ENCODE results near the gene PTEN. TPM values are rescaled to one million over a fixed set of nuclear protein-coding genes. Genes with fewer than 3 reads are reported as not detected.

Gene PTEN
- total RNA-seq, 2 experiments from 2014 or later, result 87.2 to 91.9 TPM

DNA sequence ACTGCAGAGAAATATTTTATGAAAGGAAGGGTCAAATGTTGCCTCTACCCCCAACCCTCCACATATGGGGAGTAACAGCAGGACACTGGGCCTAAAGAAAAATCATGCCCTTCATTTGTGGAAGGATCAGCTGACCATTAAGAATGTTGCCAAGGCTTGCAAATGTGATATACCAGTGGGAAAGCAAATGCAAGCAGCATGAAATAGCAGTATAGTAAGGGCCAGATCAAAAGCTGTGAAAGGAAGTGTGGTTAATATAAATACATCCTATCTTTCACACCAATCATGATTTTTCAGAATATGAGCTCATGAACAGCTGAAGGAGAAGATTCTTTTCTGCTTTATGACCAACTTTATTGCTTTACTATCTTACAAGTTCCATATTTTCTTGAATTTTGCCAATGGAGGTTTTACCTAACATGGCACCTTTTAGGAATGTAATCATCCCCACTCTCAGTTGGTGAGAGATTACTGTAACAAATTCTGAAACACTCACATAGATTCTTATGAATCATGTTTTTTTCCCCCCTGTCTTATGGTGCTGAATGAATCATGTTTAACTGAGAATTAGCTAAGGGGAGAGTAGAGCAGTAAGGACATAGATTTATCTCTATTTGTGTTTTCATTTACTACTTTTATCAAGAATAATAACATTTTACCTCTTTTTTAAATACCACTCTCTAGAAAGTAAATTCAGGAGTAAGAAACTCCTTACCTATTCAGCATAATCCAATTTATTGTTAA, 33.3 kb upstream of the PTEN start:
- CTCF ChIA-PET, result interaction anchor here (0.8 to 4.5 kb wide), 4 partner anchors 11 to 31 kb away, joined by 3 to 25 read pairs (median 3); partner anchors contain the start of gene ATAD1
- ATAC-seq (no peak), DNase-seq (no peak)
- H3K4me3 Mint-ChIP-seq, result no peak overlapping the region
- no peak overlapping the region for H3K27ac Mint-ChIP-seq
- peaks cover 16% of the 10 kb centered on the region for H3K4me1 Mint-ChIP-seq (ENCODE audit: low read depth)
- no peaks in the 10 kb centered on the region for H3K9me3 Mint-ChIP-seq (ENCODE audit: insufficient read depth)
- H3K36me3 Mint-ChIP-seq (ENCODE audit: low read depth), result no peaks in the 10 kb centered on the region
- H3K27me3 Mint-ChIP-seq (ENCODE audit: low read depth), result peaks cover 2% of the 10 kb centered on the region
- POLR2A ChIA-PET, result interaction anchor here (3.5 kb wide), 1 partner anchor 11 kb away, joined by 20 read pairs; the partner anchor contains the start of gene ATAD1

DNA sequence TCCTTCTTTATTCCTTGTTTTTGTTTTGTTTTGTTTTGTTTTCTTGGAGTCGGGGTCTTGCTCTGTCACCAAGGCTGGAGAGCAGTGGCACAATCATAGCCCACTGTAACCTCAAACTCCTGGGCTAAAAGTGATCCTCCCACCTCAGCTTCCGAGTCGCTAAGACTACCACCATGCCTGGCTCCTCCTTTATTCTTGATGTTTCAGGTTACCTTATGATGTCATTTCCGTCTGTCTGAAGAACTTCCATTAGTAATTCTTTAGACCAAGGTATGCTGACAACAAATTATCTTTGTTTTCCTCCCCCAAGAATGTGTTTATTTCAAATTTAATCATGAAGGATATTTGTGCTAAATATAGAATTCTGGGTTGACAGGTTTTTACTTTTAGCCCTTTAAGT, 27.3 kb upstream of the PTEN start:
- ChIA-PET POLR2A (interaction anchor here (1.2 kb wide), 1 partner anchor 18 kb away, joined by 3 read pairs; the partner anchor contains the start of gene ATAD1), CTCF (no interaction called here)
- H3K9me3 Mint-ChIP-seq (ENCODE audit: insufficient read depth), result no peaks in the 10 kb centered on the region
- H3K27me3 Mint-ChIP-seq (ENCODE audit: low read depth), result peaks cover 2% of the 10 kb centered on the region
- no peaks in the 10 kb centered on the region for H3K4me1 Mint-ChIP-seq (ENCODE audit: low read depth)
- ATAC-seq (no peak), DNase-seq (no peak)
- H3K4me3 Mint-ChIP-seq, result no peak overlapping the region
- H3K27ac Mint-ChIP-seq, result no peak overlapping the region
- H3K36me3 Mint-ChIP-seq (ENCODE audit: low read depth), result no peaks in the 10 kb centered on the region

DNA sequence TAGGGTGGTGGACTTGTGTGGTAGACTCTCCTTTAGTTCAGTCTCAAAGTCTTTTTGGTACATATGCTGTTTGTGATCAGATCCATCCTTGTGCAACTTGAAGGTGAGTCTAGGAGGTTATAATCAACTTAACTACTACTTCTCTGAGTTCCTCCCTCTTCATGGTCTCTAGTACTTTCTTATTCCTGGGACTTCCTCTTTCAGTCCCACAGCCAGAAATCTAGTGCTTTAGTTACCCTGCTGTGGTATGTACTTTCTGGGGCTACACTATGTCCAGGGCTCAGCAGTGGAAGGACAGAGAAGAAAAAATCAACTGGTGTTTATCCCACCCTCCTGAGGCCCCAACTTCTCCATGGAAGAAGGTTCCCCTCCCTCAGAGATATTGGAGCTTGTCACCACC, 26.0 kb upstream of the PTEN start:
- CTCF ChIA-PET, result interaction anchor here (1.3 to 2.0 kb wide), 2 partner anchors 9 to 19 kb away, joined by 5 to 10 read pairs; partner anchors contain the start of gene ATAD1
- H3K9me3 Mint-ChIP-seq (ENCODE audit: insufficient read depth), result no peaks in the 10 kb centered on the region
- no peak overlapping the region for H3K27ac Mint-ChIP-seq

DNA sequence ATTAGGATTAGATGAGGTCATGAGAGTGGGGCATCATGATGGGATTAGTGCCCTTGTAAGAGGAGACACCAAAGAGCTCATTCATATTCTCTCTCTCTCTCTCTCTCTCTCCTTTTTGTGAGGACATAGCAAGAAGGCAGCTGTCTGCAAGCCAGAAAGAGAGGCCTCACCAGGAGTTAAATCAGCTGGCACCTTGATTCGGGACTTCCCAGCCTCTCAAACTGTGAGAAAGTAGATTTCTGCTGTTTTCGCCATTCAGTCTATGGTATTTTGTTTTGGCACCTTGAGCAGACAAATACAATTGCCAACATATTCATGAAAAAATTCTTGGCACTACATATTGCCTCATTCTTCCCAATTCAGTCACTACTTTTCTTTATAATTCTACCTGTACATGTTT, 24.8 kb upstream of the PTEN start:
- H3K9me3 Mint-ChIP-seq (ENCODE audit: insufficient read depth), result no peaks in the 10 kb centered on the region
- H3K36me3 Mint-ChIP-seq (ENCODE audit: low read depth), result no peaks in the 10 kb centered on the region
- H3K27ac Mint-ChIP-seq, result no peak overlapping the region
- ChIA-PET CTCF (interaction anchor here (1.2 to 2.0 kb wide), 4 partner anchors 10 to 550 kb away, joined by 3 to 10 read pairs (median 4); partner anchors contain the start of gene ATAD1), POLR2A (no interaction called here)
- no peak for ATAC-seq
- peaks cover 9% of the 10 kb centered on the region for H3K4me1 Mint-ChIP-seq (ENCODE audit: low read depth)
- DNase-seq, result no peak
- H3K27me3 Mint-ChIP-seq (ENCODE audit: low read depth), result no peaks in the 10 kb centered on the region
- H3K4me3 Mint-ChIP-seq, result no peak overlapping the region

More for the DNA sequence above, 26.0 kb upstream of the PTEN start:
- H3K4me3 Mint-ChIP-seq, result no peak overlapping the region
- POLR2A ChIA-PET, result no interaction called here
- H3K36me3 Mint-ChIP-seq (ENCODE audit: low read depth), result no peaks in the 10 kb centered on the region
- DNase-seq (no peak), ATAC-seq (no peak)
- H3K4me1 Mint-ChIP-seq (ENCODE audit: low read depth), result peaks cover 3% of the 10 kb centered on the region
- H3K27me3 Mint-ChIP-seq (ENCODE audit: low read depth), result peaks cover 2% of the 10 kb centered on the region

DNA sequence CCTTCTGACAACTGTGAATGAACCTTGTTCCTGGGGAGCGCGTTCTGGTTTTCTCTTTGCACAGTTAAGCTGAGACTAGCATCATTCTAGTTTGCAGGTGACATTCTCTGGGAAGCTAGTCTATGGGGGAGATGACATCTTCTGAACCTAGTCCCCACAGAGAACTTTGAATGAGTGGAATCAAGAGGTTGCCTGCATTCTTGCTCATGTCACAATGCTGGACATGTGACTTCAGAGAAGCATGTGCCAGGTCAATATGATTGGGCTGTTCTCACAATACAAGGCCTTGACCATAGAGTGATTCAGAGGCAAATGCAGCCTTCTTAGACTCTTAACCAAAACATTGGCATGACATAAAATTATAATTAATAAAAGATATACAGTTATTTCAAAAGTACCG, 22.2 kb upstream of the PTEN start:
- H3K27ac Mint-ChIP-seq, result no peak overlapping the region
- H3K36me3 Mint-ChIP-seq (ENCODE audit: low read depth), result no peaks in the 10 kb centered on the region
- ChIA-PET POLR2A (interaction anchor here (1.0 kb wide), 1 partner anchor 21 kb away, joined by 6 read pairs; no protein-coding TSS in a partner anchor), CTCF (interaction anchor here (1.3 kb wide), 2 partner anchors 13 to 742 kb away, joined by 3 to 4 read pairs; partner anchors contain the start of gene RNLS)
- H3K4me3 Mint-ChIP-seq, result no peak overlapping the region
- ATAC-seq, result no peak
- H3K9me3 Mint-ChIP-seq (ENCODE audit: insufficient read depth), result no peaks in the 10 kb centered on the region
- H3K27me3 Mint-ChIP-seq (ENCODE audit: low read depth), result no peaks in the 10 kb centered on the region
- H3K4me1 Mint-ChIP-seq (ENCODE audit: low read depth), result peaks cover 14% of the 10 kb centered on the region
- DNase-seq, result no peak

DNA sequence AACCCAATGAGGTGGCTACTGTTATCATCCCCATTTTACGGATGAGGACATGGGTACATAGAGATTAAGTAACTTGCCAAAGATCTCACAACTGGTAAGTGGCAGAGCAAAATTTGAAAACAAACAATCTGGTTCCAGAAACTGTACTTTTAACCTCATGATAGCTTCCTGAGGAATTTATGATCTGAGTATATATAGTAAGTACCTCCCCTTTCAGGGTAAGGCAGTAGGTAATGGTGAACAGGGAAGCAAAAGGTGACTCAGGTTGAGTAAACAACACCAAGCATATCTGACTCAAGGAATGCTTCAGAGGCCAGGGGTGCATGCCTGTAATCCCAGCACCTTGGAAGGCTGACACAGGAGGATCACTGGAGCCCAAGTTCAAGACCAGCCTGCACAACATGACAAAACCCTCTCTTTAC, 21.2 kb upstream of the PTEN start:
- DNase-seq, result no peak
- no peaks in the 10 kb centered on the region for H3K36me3 Mint-ChIP-seq (ENCODE audit: low read depth)
- no peak for ATAC-seq
- peaks cover 14% of the 10 kb centered on the region for H3K4me1 Mint-ChIP-seq (ENCODE audit: low read depth)
- POLR2A ChIA-PET, result interaction anchor here (1.0 to 2.0 kb wide), 2 partner anchors 20 to 24 kb away, joined by 6 read pairs; partner anchors contain the start of gene ATAD1
- H3K27me3 Mint-ChIP-seq (ENCODE audit: low read depth), result no peaks in the 10 kb centered on the region
- no peak overlapping the region for H3K4me3 Mint-ChIP-seq
- CTCF ChIA-PET, result interaction anchor here (1.2 to 1.3 kb wide), 2 partner anchors 8 to 24 kb away, joined by 3 to 4 read pairs; partner anchors contain the start of gene ATAD1
- peak overlapping the region; percentile 43 for H3K27ac Mint-ChIP-seq
- H3K9me3 Mint-ChIP-seq (ENCODE audit: insufficient read depth), result no peaks in the 10 kb centered on the region

DNA sequence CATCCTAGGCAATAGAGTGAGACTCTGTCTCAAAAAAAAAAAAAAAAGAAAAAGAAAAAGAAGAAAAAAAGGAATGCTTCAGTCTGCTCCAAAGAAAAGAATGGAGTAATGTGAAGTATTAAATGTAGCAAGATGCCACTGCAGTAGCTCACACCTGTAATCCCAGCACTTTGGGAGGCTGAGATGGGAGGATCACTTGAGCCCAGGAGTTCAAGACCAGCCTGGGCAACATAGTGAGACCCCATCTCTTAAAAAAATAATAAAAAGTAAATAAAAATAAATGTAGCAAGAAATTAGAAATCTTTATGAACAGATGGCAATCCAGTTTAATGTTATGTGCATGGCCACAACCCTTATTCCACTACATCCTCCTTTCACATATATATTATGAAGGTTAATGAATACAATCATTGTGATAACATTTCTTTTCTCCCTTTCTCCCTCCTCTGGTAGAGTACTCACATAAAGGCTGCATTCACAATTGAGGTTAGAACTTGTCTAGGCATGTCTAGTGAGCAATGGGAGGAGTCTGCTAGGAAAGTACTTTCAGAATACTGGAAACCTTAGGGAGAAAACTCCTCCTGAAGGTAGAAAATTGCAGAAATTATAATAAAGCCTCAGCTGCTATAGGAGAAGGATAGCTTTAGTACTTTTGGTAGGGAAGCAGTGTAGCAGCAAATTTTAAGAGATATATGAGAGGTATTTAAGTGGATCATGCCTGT, 20.5 kb upstream of the PTEN start:
- no peak overlapping the region for H3K4me3 Mint-ChIP-seq
- peak; percentile 65 for ATAC-seq
- no peaks in the 10 kb centered on the region for H3K27me3 Mint-ChIP-seq (ENCODE audit: low read depth)
- peak overlapping the region; percentile 43 for H3K27ac Mint-ChIP-seq
- POLR2A ChIA-PET, result interaction anchor here (2.0 kb wide), 1 partner anchor 25 kb away, joined by 6 read pairs; the partner anchor contains the start of gene ATAD1
- peaks cover 14% of the 10 kb centered on the region for H3K4me1 Mint-ChIP-seq (ENCODE audit: low read depth)
- CTCF ChIA-PET, result interaction anchor here (1.2 to 1.3 kb wide), 2 partner anchors 7 to 25 kb away, joined by 3 to 4 read pairs; partner anchors contain the start of gene ATAD1
- no peaks in the 10 kb centered on the region for H3K36me3 Mint-ChIP-seq (ENCODE audit: low read depth)
- no peaks in the 10 kb centered on the region for H3K9me3 Mint-ChIP-seq (ENCODE audit: insufficient read depth)
- DNase-seq, result no peak

- POLR2A ChIA-PET, result interaction anchor here (2.0 kb wide), 1 partner anchor 26 kb away, joined by 6 read pairs; the partner anchor contains the start of gene ATAD1
- DNase-seq (no peak), ATAC-seq (no peak)
- no peaks in the 10 kb centered on the region for H3K27me3 Mint-ChIP-seq (ENCODE audit: low read depth)
- no peak overlapping the region for H3K27ac Mint-ChIP-seq
- H3K9me3 Mint-ChIP-seq (ENCODE audit: insufficient read depth), result no peaks in the 10 kb centered on the region
- no peaks in the 10 kb centered on the region for H3K36me3 Mint-ChIP-seq (ENCODE audit: low read depth)
- CTCF ChIA-PET, result no interaction called here
- H3K4me1 Mint-ChIP-seq (ENCODE audit: low read depth), result peaks cover 14% of the 10 kb centered on the region
- no peak overlapping the region for H3K4me3 Mint-ChIP-seq
Observed at GRCh38 chr10:87843714-87844113, 19.7 kb upstream of the PTEN start.

DNA sequence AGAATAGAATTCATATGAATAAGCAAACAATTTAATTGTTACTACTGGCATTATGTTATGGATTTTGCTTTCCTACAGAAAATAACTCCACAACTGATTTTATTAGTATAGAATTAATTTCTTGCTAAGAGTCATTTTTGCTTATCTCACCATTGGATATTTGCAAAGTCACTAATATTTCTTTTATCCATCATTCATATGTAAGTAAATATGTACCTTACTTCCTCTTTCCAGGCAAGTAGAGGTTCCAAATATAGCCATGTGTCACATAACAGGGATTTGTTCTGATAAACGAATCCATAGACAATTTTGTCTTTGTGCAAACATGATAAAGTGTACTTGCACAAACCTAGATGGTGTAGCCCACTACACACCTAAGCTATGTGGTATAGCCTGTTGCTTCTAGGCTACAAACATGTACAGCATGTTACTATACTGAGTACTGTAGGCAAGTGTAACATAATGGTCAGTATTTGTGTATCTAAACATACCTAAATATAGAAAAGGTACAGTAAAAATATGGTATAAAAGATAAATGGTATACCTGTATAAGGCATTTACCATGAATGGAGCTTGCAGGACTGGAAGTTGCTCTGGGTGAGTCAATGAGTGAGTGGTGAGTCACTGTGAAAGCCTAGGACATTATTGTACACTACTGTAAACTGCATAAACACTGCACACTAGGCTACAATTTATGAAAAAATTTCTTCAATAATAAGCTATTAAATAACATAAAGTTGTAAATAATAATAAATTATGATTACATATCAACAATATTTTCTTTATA, 18.4 kb upstream of the PTEN start:
- CTCF ChIA-PET, result interaction anchor here (1.1 to 1.6 kb wide), 4 partner anchors 17 to 994 kb away, joined by 3 to 4 read pairs (median 4); partner anchors contain the start of gene ATAD1
- Mint-ChIP-seq H3K9me3 (ENCODE audit: insufficient read depth) (no peaks in the 10 kb centered on the region), H3K36me3 (ENCODE audit: low read depth) (no peaks in the 10 kb centered on the region), H3K4me3 (no peak overlapping the region), H3K27me3 (ENCODE audit: low read depth) (no peaks in the 10 kb centered on the region), H3K27ac (no peak overlapping the region), H3K4me1 (ENCODE audit: low read depth) (peaks cover 14% of the 10 kb centered on the region)
- POLR2A ChIA-PET, result interaction anchor here (0.6 to 0.7 kb wide), 3 partner anchors 17 to 52 kb away, joined by 3 read pairs; partner anchors contain the start of gene ATAD1
- ATAC-seq (no peak), DNase-seq (no peak)

DNA sequence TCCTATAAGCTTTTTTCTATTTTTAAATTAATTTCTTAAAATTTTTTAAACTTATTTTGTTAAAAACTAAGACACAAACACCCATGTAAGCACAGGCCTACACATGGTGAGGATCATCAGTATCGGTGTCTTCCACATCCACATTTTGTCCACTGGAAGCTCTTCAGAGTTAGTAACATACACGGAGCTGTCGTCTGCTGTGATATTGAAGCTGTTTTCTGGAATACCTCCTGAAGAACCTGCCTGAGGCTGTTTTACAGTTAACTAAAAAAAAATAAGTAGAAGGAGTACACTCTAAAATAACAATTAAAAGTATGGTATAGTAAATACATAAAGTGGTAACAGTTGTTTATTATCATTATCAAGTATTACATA, 17.8 kb upstream of the PTEN start:
- Mint-ChIP-seq H3K27me3 (ENCODE audit: low read depth) (no peaks in the 10 kb centered on the region), H3K4me3 (no peak overlapping the region), H3K4me1 (ENCODE audit: low read depth) (peaks cover 20% of the 10 kb centered on the region), H3K9me3 (ENCODE audit: insufficient read depth) (no peaks in the 10 kb centered on the region), H3K36me3 (ENCODE audit: low read depth) (no peaks in the 10 kb centered on the region), H3K27ac (no peak overlapping the region)
- no peak for ATAC-seq
- DNase-seq, result no peak
- ChIA-PET CTCF (interaction anchor here (1.1 to 1.6 kb wide), 4 partner anchors 17 to 994 kb away, joined by 3 to 4 read pairs (median 4); partner anchors contain the start of gene ATAD1), POLR2A (interaction anchor here (0.6 to 0.7 kb wide), 3 partner anchors 16 to 51 kb away, joined by 3 read pairs; partner anchors contain the start of gene ATAD1)

DNA sequence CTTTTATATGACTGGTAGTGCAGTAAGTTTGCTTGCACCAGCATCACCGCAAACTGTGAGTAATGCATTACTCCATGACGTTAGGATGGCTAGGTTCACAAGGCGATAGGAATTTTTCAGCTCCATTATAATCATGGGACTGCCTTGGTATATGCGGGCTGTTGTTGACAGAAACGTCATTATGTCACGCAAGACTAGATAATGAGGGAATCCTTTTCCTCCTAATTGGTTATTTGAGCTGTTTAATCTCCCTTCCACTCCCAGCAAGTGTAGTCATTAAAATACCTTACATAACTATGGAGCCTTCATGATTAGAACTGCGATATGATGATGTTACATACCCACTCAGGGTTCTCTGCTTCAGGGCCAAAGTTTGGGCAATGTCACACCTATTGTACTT, 17.4 kb upstream of the PTEN start:
- no peak overlapping the region for H3K4me3 Mint-ChIP-seq
- peaks cover 24% of the 10 kb centered on the region for H3K4me1 Mint-ChIP-seq (ENCODE audit: low read depth)
- CTCF ChIA-PET, result interaction anchor here (1.1 to 1.6 kb wide), 4 partner anchors 16 to 993 kb away, joined by 3 to 4 read pairs (median 4); partner anchors contain the start of gene ATAD1
- H3K9me3 Mint-ChIP-seq (ENCODE audit: insufficient read depth), result no peaks in the 10 kb centered on the region
- H3K36me3 Mint-ChIP-seq (ENCODE audit: low read depth), result no peaks in the 10 kb centered on the region
- ATAC-seq (no peak), DNase-seq (no peak)
- no peak overlapping the region for H3K27ac Mint-ChIP-seq
- POLR2A ChIA-PET, result interaction anchor here (0.7 kb wide), 1 partner anchor 16 kb away, joined by 3 read pairs; no protein-coding TSS in a partner anchor
- H3K27me3 Mint-ChIP-seq (ENCODE audit: low read depth), result no peaks in the 10 kb centered on the region

Data from activated CD8-positive, alpha-beta T cell treated with anti-CD3 and anti-CD28 coated beads, Interleukin-2, amount 10 ng/mL, durations not matched to agents 7 days and 5 days (primary cell).